H9 (cell line): ENCODE data around the gene HSPA6. TPM values are rescaled to one million over a fixed set of nuclear protein-coding genes. Genes with fewer than 3 reads are reported as not detected.

ENCODE experiments used
- DNase-seq: peaks from one replicate; pipeline ENCODE4 v3.0.0-alpha.2; 2017
- H2AFZ ChIP-seq: one replicate; pipeline ENCODE4 v1.6.1; 2013; ENCODE audit warnings: mild to moderate bottlenecking, low read length, control low read depth, moderate library complexity
- H2AK5ac ChIP-seq: 2 replicates; pipeline ENCODE4 v1.6.1; 2013; ENCODE audit warnings: low read length, control low read depth, mixed read lengths; ENCODE audit not compliant: insufficient read length
- H2BK120ac ChIP-seq: one replicate; pipeline ENCODE4 v1.6.1; 2013; ENCODE audit warnings: low read depth, mild to moderate bottlenecking, low read length, control low read depth, inconsistent platforms; ENCODE audit not compliant: poor library complexity, severe bottlenecking
- H2BK12ac ChIP-seq: 2 replicates; pipeline ENCODE4 v1.6.1; 2013; ENCODE audit warnings: low read length, control low read depth, mixed read lengths, low read depth; ENCODE audit not compliant: insufficient read length
- H2BK15ac ChIP-seq: 2 replicates; pipeline ENCODE4 v1.6.1; 2013; ENCODE audit warnings: low read depth, low read length, control low read depth
- H2BK20ac ChIP-seq: one replicate; pipeline ENCODE4 v1.6.1; 2013; ENCODE audit warnings: low read depth, mild to moderate bottlenecking, low read length, control low read depth, inconsistent platforms; ENCODE audit not compliant: poor library complexity, severe bottlenecking
- H2BK5ac ChIP-seq: 2 replicates; pipeline ENCODE4 v1.6.1; 2013; ENCODE audit warnings: low read length, control low read depth, mixed read lengths; ENCODE audit not compliant: insufficient read length
- H3K14ac ChIP-seq: 2 replicates; pipeline ENCODE4 v1.6.1; 2013; ENCODE audit warnings: low read length, control low read depth; ENCODE audit not compliant: insufficient read depth
- H3K18ac ChIP-seq: 2 replicates; pipeline ENCODE4 v1.6.1; 2013; ENCODE audit warnings: low read depth, mild to moderate bottlenecking, mixed read lengths, low read length, control low read depth; ENCODE audit not compliant: insufficient read length
- H3K23ac ChIP-seq: 2 replicates; pipeline ENCODE4 v1.6.1; 2013; ENCODE audit warnings: low read length, control low read depth, mixed read lengths, low read depth; ENCODE audit not compliant: insufficient read length
- H3K23me2 ChIP-seq: 2 replicates; pipeline ENCODE4 v1.6.1; 2013; ENCODE audit warnings: low read depth, mild to moderate bottlenecking, mixed read lengths, low read length, control low read depth; ENCODE audit not compliant: insufficient read length, poor library complexity, severe bottlenecking
- H3K27ac ChIP-seq: 2 replicates; pipeline ENCODE4 v1.5.1; 2013; ENCODE audit warnings: low read length, control low read depth, mixed read lengths, low read depth; ENCODE audit not compliant: insufficient read length
- H3K27me3 ChIP-seq: 2 replicates; pipeline ENCODE4 v1.6.1; 2013; ENCODE audit warnings: low read length, control low read depth, inconsistent platforms; ENCODE audit not compliant: insufficient read depth
- H3K4ac ChIP-seq: 2 replicates; pipeline ENCODE4 v1.6.1; 2013; ENCODE audit warnings: low read depth, mild to moderate bottlenecking, control low read depth, inconsistent platforms, low read length, moderate library complexity
- H3K4me1 ChIP-seq: 2 replicates; pipeline ENCODE4 v1.6.1; 2013; ENCODE audit warnings: low read length, control low read depth, inconsistent platforms; ENCODE audit not compliant: insufficient read depth
- H3K4me2 ChIP-seq: 2 replicates; pipeline ENCODE4 v1.6.1; 2013; ENCODE audit warnings: low read length, control low read depth, mixed read lengths; ENCODE audit not compliant: insufficient read length, insufficient read depth
- H3K56ac ChIP-seq: 2 replicates; pipeline ENCODE4 v1.6.1; 2013; ENCODE audit warnings: low read depth, mild to moderate bottlenecking, mixed read lengths, low read length, control low read depth; ENCODE audit not compliant: insufficient read length
- H3K79me1 ChIP-seq: 2 replicates; pipeline ENCODE4 v1.6.1; 2013; ENCODE audit warnings: low read depth, mild to moderate bottlenecking, moderate library complexity, low read length, control low read depth, inconsistent platforms; ENCODE audit not compliant: insufficient read depth, poor library complexity, severe bottlenecking
- H3K79me2 ChIP-seq: 2 replicates; pipeline ENCODE4 v1.6.1; 2013; ENCODE audit warnings: low read length, control low read depth, inconsistent platforms; ENCODE audit not compliant: insufficient read depth
- H3K9ac ChIP-seq: 2 replicates; pipeline ENCODE4 v1.6.1; 2013; ENCODE audit warnings: low read length, control low read depth, mixed read lengths; ENCODE audit not compliant: insufficient read length; ENCODE audit errors: extremely low read depth
- H3K9me3 ChIP-seq: one replicate; pipeline ENCODE4 v1.6.1; 2013; ENCODE audit warnings: low read depth, low read length, inconsistent platforms; ENCODE audit not compliant: control insufficient read depth
- H3T11ph ChIP-seq: one replicate; pipeline ENCODE4 v1.6.1; 2013; ENCODE audit warnings: mild to moderate bottlenecking, low read length, control low read depth, inconsistent platforms
- H4K20me1 ChIP-seq: one replicate; pipeline ENCODE4 v1.6.1; 2013; ENCODE audit not compliant: control insufficient read depth, insufficient read length, insufficient read depth
- H4K5ac ChIP-seq: 2 replicates; pipeline ENCODE4 v1.6.1; 2013; ENCODE audit warnings: low read depth, mild to moderate bottlenecking, mixed read lengths, low read length, control low read depth; ENCODE audit not compliant: insufficient read length
- H4K8ac ChIP-seq: replicated peaks from 2 replicates; pipeline ENCODE4 v1.6.1; 2013; ENCODE audit warnings: low read length, control low read depth, mixed read lengths, low read depth; ENCODE audit not compliant: insufficient read length
- H4K91ac ChIP-seq: 2 replicates; pipeline ENCODE4 v1.6.1; 2013; ENCODE audit warnings: low read depth, mild to moderate bottlenecking, moderate library complexity, mixed read lengths, low read length, control low read depth; ENCODE audit not compliant: insufficient read length
- H3K27ac Mint-ChIP-seq, 3 experiments: 2 replicates in 2 of 3; 3 replicates in 1 of 3; pipeline ENCODE4 v1.8.0; 2020 to 2021; ENCODE audit warnings: mixed read lengths in 3 of 3, mild to moderate bottlenecking in 1 of 3, moderate library complexity in 1 of 3
- H3K27me3 Mint-ChIP-seq: 2 replicates; pipeline ENCODE4 v1.8.0; 2021; ENCODE audit warnings: low read depth, mild to moderate bottlenecking, moderate library complexity, mixed read lengths
- H3K36me3 Mint-ChIP-seq, 3 experiments: 2 replicates in 2 of 3; 3 replicates in 1 of 3; pipeline ENCODE4 v1.8.0; 2020 to 2021; ENCODE audit warnings: low read depth in 3 of 3, mixed read lengths in 3 of 3; ENCODE audit not compliant: insufficient read depth in 1 of 3
- H3K4me1 Mint-ChIP-seq, 2 experiments: 2 replicates each; pipeline ENCODE4 v1.8.0; 2020; ENCODE audit warnings: mixed read lengths in 2 of 2
- H3K4me3 Mint-ChIP-seq, 2 experiments: 2 replicates in 1 of 2; 3 replicates in 1 of 2; pipeline ENCODE4 v1.8.0; 2020 to 2021; ENCODE audit warnings: mild to moderate bottlenecking in 2 of 2, mixed read lengths in 2 of 2, moderate library complexity in 1 of 2
- H3K9me3 Mint-ChIP-seq, 2 experiments: 2 replicates in 1 of 2; 3 replicates in 1 of 2; pipeline ENCODE4 v1.8.0; 2020; ENCODE audit warnings: mild to moderate bottlenecking in 2 of 2, mixed read lengths in 2 of 2, moderate library complexity in 1 of 2
- CTCF ChIP-seq: fragments of 200-600 bp; sonication (generic); conservative IDR thresholded peaks from 3 replicates; pipeline ENCODE4 v1.8.0; 2021; ENCODE audit warnings: antibody characterized with exemption, mild to moderate bottlenecking
- WGBS: extraction: QIAGEN DNeasy Blood & Tissue Kit; methylation state at CpG from one replicate; pipeline ENCODE4 v1.1.7; 2013; ENCODE audit warnings: missing lambda C conversion rate, low lambda C conversion rate, mixed read lengths; ENCODE audit not compliant: insufficient read length; ENCODE audit errors: extremely low coverage; 5-methylcytosine and 5-hydroxymethylcytosine counted together
- total RNA-seq: library from RNA; stranded (reverse); gene quantifications from 2 replicates; pipeline ENCODE4 v1.2.1, GENCODE V29; 2021

The HSPA6 gene
- total RNA-seq, 1 experiment from 2014 or later = not detected

DNA sequence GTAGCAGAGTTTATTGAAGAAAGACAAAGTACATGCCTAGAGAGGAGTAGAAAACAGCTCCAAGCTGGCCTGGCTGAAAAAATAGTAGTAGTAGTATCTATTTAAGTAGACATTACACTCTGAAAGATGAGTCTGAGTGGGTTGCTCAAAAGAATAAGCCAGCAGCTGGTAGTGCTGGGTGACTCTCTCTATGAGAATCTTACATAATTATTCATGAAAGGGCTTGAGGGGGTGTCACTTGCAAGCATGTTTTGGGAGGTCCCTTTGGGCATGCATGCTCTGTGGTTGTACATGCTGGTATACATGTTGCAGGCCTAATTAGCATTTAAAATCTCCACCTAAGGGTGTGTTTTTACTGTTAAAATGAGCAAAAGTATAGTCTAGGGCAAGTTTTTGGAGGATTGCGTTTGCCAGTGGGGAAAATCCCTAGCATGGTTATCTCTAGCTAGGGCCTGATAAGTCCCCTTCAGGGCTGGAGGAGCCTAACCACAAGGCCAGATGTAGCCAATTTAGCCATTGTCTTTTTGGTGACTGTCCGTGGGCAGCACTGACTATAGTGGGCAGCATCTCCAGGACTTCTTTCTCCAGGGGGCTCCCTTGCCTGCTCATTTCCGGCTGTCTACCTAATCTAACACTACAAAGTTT is 30.1 kb upstream of the HSPA6 start:
- no peak overlapping the region for H3T11ph ChIP-seq
- H3K9me3 ChIP-seq = no peaks in the 10 kb centered on the region
- H4K20me1 ChIP-seq = no peaks in the 10 kb centered on the region
- no peak overlapping the region for H2AK5ac ChIP-seq
- H3K18ac ChIP-seq = no peak overlapping the region
- H2BK12ac ChIP-seq = no peak overlapping the region
- H3K23ac ChIP-seq = no peak overlapping the region
- no peak overlapping the region for H2AFZ ChIP-seq
- H2BK5ac ChIP-seq = no peak overlapping the region
- no peaks in the 10 kb centered on the region for H3K23me2 ChIP-seq
- H2BK15ac ChIP-seq = no peak overlapping the region
- no peak for TF ChIP-seq CTCF
- Mint-ChIP-seq H3K9me3 (no peaks in the 10 kb centered on the region), H3K4me1 (0 out of 4 replicates have a peak, but pooled peaks cover 0 to 3% of the 10 kb centered on the region in 2 experiments), H3K27ac (no peak overlapping the region), H3K36me3 (no peaks in the 10 kb centered on the region), H3K27me3 (peaks cover 36% of the 10 kb centered on the region), H3K4me3 (no peak overlapping the region)
- no peak overlapping the region for H3K56ac ChIP-seq
- H4K5ac ChIP-seq = no peak overlapping the region
- no peaks in the 10 kb centered on the region for H3K79me2 ChIP-seq
- no peak for DNase-seq
- no peak overlapping the region for H2BK20ac ChIP-seq
- no peak overlapping the region for H3K4ac ChIP-seq
- WGBS = no CpG with 5 or more reads among the region's 3 CpGs
- H3K9ac ChIP-seq = no peak overlapping the region
- no peaks in the 10 kb centered on the region for H3K27me3 ChIP-seq
- no peak overlapping the region for H3K14ac ChIP-seq
- H4K8ac ChIP-seq = no peak overlapping the region
- H4K91ac ChIP-seq = no peak overlapping the region
- H2BK120ac ChIP-seq = no peak overlapping the region
- H3K27ac ChIP-seq = no peak overlapping the region
- H3K4me1 ChIP-seq = no peaks in the 10 kb centered on the region
- no peak overlapping the region for H3K4me2 ChIP-seq
- H3K79me1 ChIP-seq = no peaks in the 10 kb centered on the region
